Bronchial epithelial cell (primary cell): ENCODE data around the gene FOXP3. TPM values are rescaled to one million over a fixed set of nuclear protein-coding genes. Genes with fewer than 3 reads are reported as not detected.
A peak's percentile ranks its signal among the peaks of the same experiment; 100 is the strongest.

Source experiments
- DNase-seq: peaks from one replicate; pipeline ENCODE4 v3.0.0-alpha.2; 2010; ENCODE audit warnings: low read depth
- FAIRE-seq: peaks from 2 replicates; lab custom pipeline; 2011; peaks lifted over from hg19 to GRCh38; lab: Jason Lieb, UNC
- H3K27me3 ChIP-seq: 2 replicates; pipeline ENCODE4 v1.5.1; 2011; ENCODE audit warnings: low read length; ENCODE audit not compliant: control insufficient read depth, insufficient read depth
- H3K36me3 ChIP-seq: 2 replicates; pipeline ENCODE4 v1.5.1; 2011; ENCODE audit warnings: low read length; ENCODE audit not compliant: control insufficient read depth, insufficient read depth
- H3K4me3 ChIP-seq: 2 replicates; pipeline ENCODE4 v1.5.1; 2011; ENCODE audit warnings: mild to moderate bottlenecking, low read depth, low read length, control low read depth
- CTCF ChIP-seq: IDR thresholded peaks from 2 replicates; pipeline ENCODE4 v1.5.1; 2011; ENCODE audit warnings: mild to moderate bottlenecking, moderate library complexity, low read length, control low read depth, inconsistent platforms; ENCODE audit not compliant: insufficient read depth, severe bottlenecking
- total RNA-seq: library from RNA; depleted of rRNA; stranded (reverse); fragments of >200 nt; gene quantifications from 2 replicates; pipeline ENCODE4 v1.2.1, GENCODE V29; 2014

The FOXP3 gene
- total RNA-seq, 1 donor from 2014 or later = not detected

DNA sequence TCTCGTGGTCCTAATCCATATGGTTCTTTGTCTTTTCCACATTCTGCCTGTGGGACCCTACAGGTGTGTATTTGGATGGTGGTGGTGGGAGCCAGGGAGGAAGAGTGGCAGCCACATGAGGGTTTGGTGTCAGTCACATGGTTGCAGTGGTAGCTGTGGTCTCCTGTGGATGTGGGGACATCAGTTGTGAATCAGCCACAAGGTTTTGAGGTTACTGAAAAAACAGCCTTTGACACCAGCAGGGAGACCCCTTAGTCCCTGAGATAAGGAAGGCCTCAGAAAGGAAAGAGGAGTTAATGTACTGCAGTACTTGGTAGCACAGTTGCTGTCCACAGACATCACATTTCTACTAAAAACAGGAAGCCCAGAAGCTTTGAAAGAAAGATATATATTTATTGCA is 23.2 kb upstream of the FOXP3 start:
- Histone ChIP-seq H3K36me3 (no peaks in the 10 kb centered on the region), H3K27me3 (no peaks in the 10 kb centered on the region), H3K4me3 (no peak overlapping the region)
- DNase-seq (no peak), FAIRE-seq (no peak)
- no peak for TF ChIP-seq CTCF

DNA sequence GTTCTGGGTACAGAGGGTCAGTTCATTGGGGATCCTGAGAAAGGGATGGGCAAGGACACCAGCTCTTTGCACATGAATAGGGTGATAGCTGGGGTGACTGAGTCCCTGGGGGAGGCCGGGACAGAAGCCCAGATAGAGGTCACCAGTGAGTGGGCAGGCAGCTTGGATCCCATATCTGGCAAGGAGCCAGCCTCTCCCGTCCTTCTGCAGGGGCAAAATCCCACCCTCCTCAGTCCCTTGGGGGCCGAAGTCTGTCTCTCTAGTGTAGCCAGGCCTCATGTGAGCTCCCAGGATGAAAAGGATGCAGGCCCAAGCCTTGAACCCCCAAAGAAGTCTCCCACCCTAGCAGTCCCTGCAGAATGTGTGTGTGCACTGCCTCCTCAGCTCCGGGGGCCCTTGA is 22.1 kb upstream of the FOXP3 start:
- Histone ChIP-seq H3K27me3 (no peaks in the 10 kb centered on the region), H3K4me3 (no peak overlapping the region), H3K36me3 (no peaks in the 10 kb centered on the region)
- FAIRE-seq (no peak), DNase-seq (no peak)
- TF ChIP-seq CTCF = no peak

DNA sequence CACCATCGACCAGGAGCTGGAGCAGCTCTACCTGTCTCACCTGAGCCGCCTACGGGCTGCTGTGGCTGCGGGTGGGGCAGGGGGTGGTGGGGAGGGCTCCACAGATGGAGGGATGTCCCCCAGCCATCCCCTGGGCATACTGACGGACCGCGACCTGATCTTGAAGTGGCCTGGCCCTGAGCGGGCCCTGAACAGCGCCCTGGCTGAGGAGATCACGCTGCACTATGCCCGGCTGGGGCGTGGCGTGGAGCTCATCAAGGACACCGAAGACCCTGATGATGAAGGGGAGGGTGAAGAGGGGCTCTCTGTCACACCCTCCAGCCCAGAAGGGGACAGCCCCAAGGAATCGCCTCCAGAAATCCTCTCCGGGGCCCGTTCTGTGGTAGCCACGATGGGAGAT is 21.6 kb upstream of the FOXP3 start:
- Histone ChIP-seq H3K4me3 (no peak overlapping the region), H3K27me3 (no peaks in the 10 kb centered on the region), H3K36me3 (no peaks in the 10 kb centered on the region)
- DNase-seq (no peak), FAIRE-seq (no peak)
- TF ChIP-seq CTCF = no peak

GRCh38 chrX:49284212-49284611 is 19.7 kb upstream of the FOXP3 start:
- no peak overlapping the region for H3K4me3 ChIP-seq
- no peak for TF ChIP-seq CTCF
- no peaks in the 10 kb centered on the region for H3K27me3 ChIP-seq
- H3K36me3 ChIP-seq = no peaks in the 10 kb centered on the region
- FAIRE-seq (no peak), DNase-seq (no peak)

- FAIRE-seq (no peak), DNase-seq (peak; percentile 13)
- no peak for TF ChIP-seq CTCF
- Histone ChIP-seq H3K27me3 (no peaks in the 10 kb centered on the region), H3K36me3 (no peaks in the 10 kb centered on the region), H3K4me3 (no peak overlapping the region)
These were observed 18.1 kb upstream of the FOXP3 start for GRCh38 chrX:49282647-49283011.

- TF ChIP-seq CTCF = no peak
- DNase-seq (no peak), FAIRE-seq (no peak)
- Histone ChIP-seq H3K27me3 (no peaks in the 10 kb centered on the region), H3K36me3 (no peaks in the 10 kb centered on the region), H3K4me3 (no peak overlapping the region)
These were observed 13.6 kb upstream of the FOXP3 start for GRCh38 chrX:49278081-49278480.
